HepG2 (cell line): ENCODE results near the gene SAMD4B. TPM values are rescaled to one million over a fixed set of nuclear protein-coding genes. Genes with fewer than 3 reads are reported as not detected.

ENCODE experiments used
- CCAR2 ChIP-seq: fragments of 200-400 bp; formaldehyde crosslinking; optimal IDR thresholded peaks from 2 replicates; pipeline ENCODE3; 2018; ENCODE audit warnings: low read depth, mild to moderate bottlenecking, low read length, moderate library complexity
- ELF1 ChIP-seq: sonication (generic); formaldehyde crosslinking; IDR thresholded peaks from 2 replicates; pipeline ENCODE4 v1.4.0; 2020; ENCODE audit warnings: missing genetic modification reagents
- FOXA1 ChIP-seq, 2 experiments: fragments of 450-650 bp in 1 of 2; sonication (generic) in 1 of 2; formaldehyde crosslinking in 1 of 2; IDR thresholded peaks; 2 replicates each; pipeline versions ENCODE4 v1.4.0 to v1.6.1; 2016 to 2020; ENCODE audit warnings: missing genetic modification reagents in 1 of 2
- MIXL1 ChIP-seq: IDR thresholded peaks from 2 replicates; pipeline ENCODE4 v1.6.1; 2016
- MTF1 ChIP-seq: sonication (generic); formaldehyde crosslinking; IDR thresholded peaks from 2 replicates; pipeline ENCODE4 v1.5.0; 2020; ENCODE audit warnings: missing genetic modification reagents
- MXI1 ChIP-seq: IDR thresholded peaks from 3 replicates; pipeline ENCODE4 v1.6.1; 2012; ENCODE audit warnings: low read depth, low read length, inconsistent platforms, borderline replicate concordance
- SOX5 ChIP-seq: IDR thresholded peaks from 2 replicates; pipeline ENCODE4 v1.6.1; 2016; ENCODE audit warnings: borderline replicate concordance
- SP5 ChIP-seq: IDR thresholded peaks from 2 replicates; pipeline ENCODE4 v1.6.1; 2016; ENCODE audit warnings: low read depth, borderline replicate concordance
- THYN1 ChIP-seq: sonication (generic); formaldehyde crosslinking; IDR thresholded peaks from 2 replicates; pipeline ENCODE4 v1.8.1; 2023; ENCODE audit warnings: low read depth, mild to moderate bottlenecking, moderate library complexity, missing genetic modification reagents, borderline replicate concordance
- ZNF207 ChIP-seq: fragments of 450-650 bp; IDR thresholded peaks from 2 replicates; pipeline ENCODE4 v1.6.1; 2016; ENCODE audit warnings: antibody characterized with exemption, borderline replicate concordance
- ZNF570 ChIP-seq: sonication (generic); formaldehyde crosslinking; IDR thresholded peaks from 2 replicates; pipeline ENCODE4 v1.4.0; 2020; ENCODE audit warnings: mild to moderate bottlenecking, missing genetic modification reagents, borderline replicate concordance
- ZNF746 ChIP-seq: sonication (generic); formaldehyde crosslinking; IDR thresholded peaks from 2 replicates; pipeline ENCODE4 v1.8.0; 2022; ENCODE audit warnings: mild to moderate bottlenecking, missing genetic modification reagents
- polyA plus RNA-seq, 8 experiments: library from polyadenylated mRNA; depleted of rRNA in 3 of 8; stranded (reverse) in 7 of 8; unstranded in 1 of 8; fragments of >200 nt; fragmentation: Illumina TruSeq in 4 of 8; extraction: Trizol in 4 of 8; gene quantifications; 2 replicates each; pipeline versions ENCODE4 v1.2.1 to v1.2.3, GENCODE V29; 2011 to 2016; ENCODE audit warnings: low read depth in 4 of 8, missing spikeins in 1 of 8, mixed read lengths in 1 of 8; ENCODE audit not compliant: insufficient read depth in 1 of 8
- total RNA-seq, 5 experiments: library from RNA; depleted of rRNA; stranded (reverse); fragments of >200 nt; fragmentation: Illumina TruSeq; extraction: Trizol; gene quantifications; 2 replicates each; pipeline ENCODE4 v1.2.3, GENCODE V29; 2016; ENCODE audit warnings: low read depth in 1 of 5
- TF ChIP-seq, protein P1 (sequence below): sonication (generic); formaldehyde crosslinking; IDR thresholded peaks from 2 replicates; pipeline ENCODE4 v1.5.0; 2020; ENCODE audit warnings: mild to moderate bottlenecking, missing genetic modification reagents
- TF ChIP-seq, protein P2 (sequence below): sonication (generic); formaldehyde crosslinking; IDR thresholded peaks from 2 replicates; pipeline ENCODE4 v1.4.0; 2020; ENCODE audit warnings: missing genetic modification reagents
- TF ChIP-seq, protein P3 (sequence below): sonication (generic); formaldehyde crosslinking; IDR thresholded peaks from 2 replicates; pipeline ENCODE4 v1.5.0; 2020; ENCODE audit warnings: mild to moderate bottlenecking, low read depth, missing genetic modification reagents, borderline replicate concordance
- TF ChIP-seq, protein P4 (sequence below): sonication (generic); formaldehyde crosslinking; IDR thresholded peaks from 2 replicates; pipeline ENCODE4 v1.4.0; 2020; ENCODE audit warnings: missing genetic modification reagents
- TF ChIP-seq, protein P5 (sequence below): sonication (generic); formaldehyde crosslinking; IDR thresholded peaks from 2 replicates; pipeline ENCODE4 v1.9.0; 2022; ENCODE audit warnings: low read depth, missing genetic modification reagents

The SAMD4B gene
- total and polyA plus RNA-seq, 2 of the 13 experiments (the other 11 are each of a cell fraction or from before 2014, with no cell fraction given), result 26.0 to 31.8 TPM

DNA sequence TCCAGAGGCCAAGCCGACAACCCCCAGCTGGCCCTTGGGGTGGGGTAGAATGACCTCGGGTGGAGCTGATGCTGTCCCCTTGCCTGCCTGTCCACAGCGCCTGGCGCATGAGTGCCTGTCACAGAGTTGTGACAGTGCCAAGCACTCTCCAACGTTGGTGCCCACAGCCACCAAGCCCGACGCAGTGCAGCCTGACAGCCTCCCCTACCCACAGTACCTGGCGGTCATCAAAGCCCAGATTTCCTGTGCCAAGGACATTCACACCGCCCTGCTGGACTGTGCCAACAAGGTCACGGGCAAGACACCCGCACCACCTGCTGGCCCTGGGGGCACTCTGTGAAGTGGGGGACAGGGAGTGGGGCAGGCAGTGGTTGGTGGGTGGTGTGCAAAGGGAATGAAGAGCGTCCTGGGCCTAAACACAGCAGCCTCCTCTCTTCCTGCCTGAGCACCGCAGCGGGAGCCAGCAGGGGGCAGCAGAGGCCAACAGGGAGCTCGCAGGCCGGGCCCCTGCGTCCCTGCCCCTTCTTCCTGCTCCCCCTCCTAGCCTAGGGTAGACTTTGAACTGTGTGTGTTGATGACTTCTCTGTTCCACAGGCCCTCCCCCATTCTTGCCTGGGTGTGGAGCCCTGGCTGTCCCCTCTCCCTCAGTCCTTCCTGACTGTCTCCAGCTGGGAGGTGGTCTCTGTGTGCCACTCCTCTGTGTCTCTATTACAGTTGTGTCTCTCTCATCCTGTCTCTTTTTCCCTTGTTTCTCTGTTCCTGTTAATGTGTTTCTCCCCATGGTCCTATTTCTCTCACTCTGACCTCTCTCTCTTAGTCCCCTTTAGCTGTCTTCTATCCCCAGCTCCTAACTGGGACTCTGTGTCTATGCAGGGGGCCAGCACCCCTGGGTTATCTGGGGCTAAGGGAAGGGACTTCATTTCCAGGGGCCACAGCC is 55.4 kb downstream of the SAMD4B start (continued):
- TF ChIP-seq, protein P1, sequence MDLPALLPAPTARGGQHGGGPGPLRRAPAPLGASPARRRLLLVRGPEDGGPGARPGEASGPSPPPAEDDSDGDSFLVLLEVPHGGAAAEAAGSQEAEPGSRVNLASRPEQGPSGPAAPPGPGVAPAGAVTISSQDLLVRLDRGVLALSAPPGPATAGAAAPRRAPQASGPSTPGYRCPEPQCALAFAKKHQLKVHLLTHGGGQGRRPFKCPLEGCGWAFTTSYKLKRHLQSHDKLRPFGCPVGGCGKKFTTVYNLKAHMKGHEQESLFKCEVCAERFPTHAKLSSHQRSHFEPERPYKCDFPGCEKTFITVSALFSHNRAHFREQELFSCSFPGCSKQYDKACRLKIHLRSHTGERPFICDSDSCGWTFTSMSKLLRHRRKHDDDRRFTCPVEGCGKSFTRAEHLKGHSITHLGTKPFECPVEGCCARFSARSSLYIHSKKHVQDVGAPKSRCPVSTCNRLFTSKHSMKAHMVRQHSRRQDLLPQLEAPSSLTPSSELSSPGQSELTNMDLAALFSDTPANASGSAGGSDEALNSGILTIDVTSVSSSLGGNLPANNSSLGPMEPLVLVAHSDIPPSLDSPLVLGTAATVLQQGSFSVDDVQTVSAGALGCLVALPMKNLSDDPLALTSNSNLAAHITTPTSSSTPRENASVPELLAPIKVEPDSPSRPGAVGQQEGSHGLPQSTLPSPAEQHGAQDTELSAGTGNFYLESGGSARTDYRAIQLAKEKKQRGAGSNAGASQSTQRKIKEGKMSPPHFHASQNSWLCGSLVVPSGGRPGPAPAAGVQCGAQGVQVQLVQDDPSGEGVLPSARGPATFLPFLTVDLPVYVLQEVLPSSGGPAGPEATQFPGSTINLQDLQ, result no peak
- TF ChIP-seq MIXL1 (CRISPR knock-in tag), result peak; percentile 49
- TF ChIP-seq, protein P2, sequence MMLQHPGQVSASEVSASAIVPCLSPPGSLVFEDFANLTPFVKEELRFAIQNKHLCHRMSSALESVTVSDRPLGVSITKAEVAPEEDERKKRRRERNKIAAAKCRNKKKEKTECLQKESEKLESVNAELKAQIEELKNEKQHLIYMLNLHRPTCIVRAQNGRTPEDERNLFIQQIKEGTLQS (CRISPR knock-in tag), result no peak; the same call in 1 of the 2 replicates
- TF ChIP-seq ZNF207, result no peak
- no peak for TF ChIP-seq CCAR2
- peak; percentile 83 for TF ChIP-seq SOX5
- TF ChIP-seq ELF1 (CRISPR knock-in tag), result peak; percentile 86
- peak; percentile 81; the same call in 1 of the 3 replicates for TF ChIP-seq MXI1
- TF ChIP-seq, protein P3, sequence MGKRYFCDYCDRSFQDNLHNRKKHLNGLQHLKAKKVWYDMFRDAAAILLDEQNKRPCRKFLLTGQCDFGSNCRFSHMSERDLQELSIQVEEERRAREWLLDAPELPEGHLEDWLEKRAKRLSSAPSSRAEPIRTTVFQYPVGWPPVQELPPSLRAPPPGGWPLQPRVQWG (CRISPR knock-in tag), result no peak
- no peak for TF ChIP-seq ZNF570 (CRISPR knock-in tag)
- TF ChIP-seq FOXA1 (IDR thresholded peaks at IDR 0.05), result no peak
- TF ChIP-seq FOXA1 (CRISPR knock-in tag; IDR thresholded peaks at IDR 0.05), result peak; percentile 52; the same call in 1 of the 2 replicates
- peak; percentile 87 for TF ChIP-seq SP5 (CRISPR knock-in tag)
- TF ChIP-seq ZNF746 (CRISPR knock-in tag), result peak; percentile 94
- TF ChIP-seq, protein P4, sequence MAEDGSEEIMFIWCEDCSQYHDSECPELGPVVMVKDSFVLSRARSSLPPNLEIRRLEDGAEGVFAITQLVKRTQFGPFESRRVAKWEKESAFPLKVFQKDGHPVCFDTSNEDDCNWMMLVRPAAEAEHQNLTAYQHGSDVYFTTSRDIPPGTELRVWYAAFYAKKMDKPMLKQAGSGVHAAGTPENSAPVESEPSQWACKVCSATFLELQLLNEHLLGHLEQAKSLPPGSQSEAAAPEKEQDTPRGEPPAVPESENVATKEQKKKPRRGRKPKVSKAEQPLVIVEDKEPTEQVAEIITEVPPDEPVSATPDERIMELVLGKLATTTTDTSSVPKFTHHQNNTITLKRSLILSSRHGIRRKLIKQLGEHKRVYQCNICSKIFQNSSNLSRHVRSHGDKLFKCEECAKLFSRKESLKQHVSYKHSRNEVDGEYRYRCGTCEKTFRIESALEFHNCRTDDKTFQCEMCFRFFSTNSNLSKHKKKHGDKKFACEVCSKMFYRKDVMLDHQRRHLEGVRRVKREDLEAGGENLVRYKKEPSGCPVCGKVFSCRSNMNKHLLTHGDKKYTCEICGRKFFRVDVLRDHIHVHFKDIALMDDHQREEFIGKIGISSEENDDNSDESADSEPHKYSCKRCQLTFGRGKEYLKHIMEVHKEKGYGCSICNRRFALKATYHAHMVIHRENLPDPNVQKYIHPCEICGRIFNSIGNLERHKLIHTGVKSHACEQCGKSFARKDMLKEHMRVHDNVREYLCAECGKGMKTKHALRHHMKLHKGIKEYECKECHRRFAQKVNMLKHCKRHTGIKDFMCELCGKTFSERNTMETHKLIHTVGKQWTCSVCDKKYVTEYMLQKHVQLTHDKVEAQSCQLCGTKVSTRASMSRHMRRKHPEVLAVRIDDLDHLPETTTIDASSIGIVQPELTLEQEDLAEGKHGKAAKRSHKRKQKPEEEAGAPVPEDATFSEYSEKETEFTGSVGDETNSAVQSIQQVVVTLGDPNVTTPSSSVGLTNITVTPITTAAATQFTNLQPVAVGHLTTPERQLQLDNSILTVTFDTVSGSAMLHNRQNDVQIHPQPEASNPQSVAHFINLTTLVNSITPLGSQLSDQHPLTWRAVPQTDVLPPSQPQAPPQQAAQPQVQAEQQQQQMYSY, result no peak
- peak; percentile 68; the same call in 1 of the 2 replicates for TF ChIP-seq MTF1 (CRISPR knock-in tag)
- no peak for TF ChIP-seq THYN1 (CRISPR knock-in tag)
- TF ChIP-seq, protein P5, sequence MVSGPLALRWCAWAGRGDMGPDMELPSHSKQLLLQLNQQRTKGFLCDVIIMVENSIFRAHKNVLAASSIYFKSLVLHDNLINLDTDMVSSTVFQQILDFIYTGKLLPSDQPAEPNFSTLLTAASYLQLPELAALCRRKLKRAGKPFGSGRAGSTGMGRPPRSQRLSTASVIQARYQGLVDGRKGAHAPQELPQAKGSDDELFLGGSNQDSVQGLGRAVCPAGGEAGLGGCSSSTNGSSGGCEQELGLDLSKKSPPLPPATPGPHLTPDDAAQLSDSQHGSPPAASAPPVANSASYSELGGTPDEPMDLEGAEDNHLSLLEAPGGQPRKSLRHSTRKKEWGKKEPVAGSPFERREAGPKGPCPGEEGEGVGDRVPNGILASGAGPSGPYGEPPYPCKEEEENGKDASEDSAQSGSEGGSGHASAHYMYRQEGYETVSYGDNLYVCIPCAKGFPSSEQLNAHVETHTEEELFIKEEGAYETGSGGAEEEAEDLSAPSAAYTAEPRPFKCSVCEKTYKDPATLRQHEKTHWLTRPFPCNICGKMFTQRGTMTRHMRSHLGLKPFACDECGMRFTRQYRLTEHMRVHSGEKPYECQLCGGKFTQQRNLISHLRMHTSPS (CRISPR knock-in tag), result peak; percentile 85
